Breast epithelium (tissue), 4 donors: ENCODE measurements around the gene ITGB3BP. TPM values are rescaled to one million over a fixed set of nuclear protein-coding genes. Genes with fewer than 3 reads are reported as not detected.

Source experiments
- DNase-seq, 2 donors: peaks; one replicate each; pipeline ENCODE4 v3.0.0-alpha.2; 2019; ENCODE audit warnings: low spot score in 2 of 2
- H3K27ac ChIP-seq, 2 donors: fragments of 200-600 bp; sonication (generic) in 1 of 2; one replicate each; pipeline ENCODE4 v1.5.1; 2016 to 2019; ENCODE audit warnings: mild to moderate bottlenecking in 1 of 2
- H3K27me3 ChIP-seq, 2 donors: fragments of 200-600 bp; sonication (generic) in 1 of 2; one replicate each; pipeline versions ENCODE4 v1.5.1 to v1.6.0; 2017 to 2019; ENCODE audit warnings: control low read depth in 1 of 2, mild to moderate bottlenecking in 1 of 2
- H3K36me3 ChIP-seq: fragments of 200-600 bp; one replicate; pipeline ENCODE4 v1.5.1; 2019
- H3K4me1 ChIP-seq, 2 donors: fragments of 200-600 bp; sonication (generic); one replicate each; pipeline ENCODE4 v1.5.1; 2016 to 2019; ENCODE audit warnings: control low read depth in 1 of 2
- H3K4me3 ChIP-seq, 3 donors: fragments of 200-600 bp; sonication (generic); 1 replicate in 2 of 3; 2 replicates in 1 of 3; pipeline ENCODE4 v1.5.1; 2016 to 2019; ENCODE audit warnings: mild to moderate bottlenecking in 3 of 3, moderate library complexity in 2 of 3
- H3K9me3 ChIP-seq, 2 donors: fragments of 200-600 bp; sonication (generic) in 1 of 2; one replicate each; pipeline ENCODE4 v1.5.1; 2016 to 2019; ENCODE audit warnings: control low read depth in 1 of 2
- CTCF ChIP-seq, 3 donors: fragments of 450-650 bp; IDR thresholded peaks; one replicate each; pipeline ENCODE4 v1.5.1; 2016 to 2017; ENCODE audit warnings: antibody characterized with exemption in 3 of 3, mild to moderate bottlenecking in 3 of 3, moderate library complexity in 3 of 3
- POLR2A ChIP-seq: fragments of 450-650 bp; IDR thresholded peaks from one replicate; pipeline ENCODE4 v1.6.1; 2016; ENCODE audit warnings: antibody characterized with exemption, mild to moderate bottlenecking, moderate library complexity
- POLR2AphosphoS5 ChIP-seq, 3 donors: sonication (generic); formaldehyde crosslinking; IDR thresholded peaks; one replicate each; pipeline ENCODE4 v1.6.1; 2017; ENCODE audit warnings: antibody characterized with exemption in 3 of 3
- intact Hi-C: fragments of 100-400 bp; cut with DNase I; formaldehyde crosslinking; loops from one replicate; pipeline ENCODE4 v1.15.1; 2023; ENCODE audit warnings: low total_unique reads
- total RNA-seq, 3 donors: library from RNA; depleted of rRNA; stranded (reverse); fragments of >200 nt; gene quantifications; one replicate each; pipeline ENCODE4 v1.1.0, GENCODE V29; 2016

The ITGB3BP gene
- total RNA-seq, 3 donors from 2014 or later, result 11.7 to 29.3 (median 18.4) TPM

GRCh38 chr1:63509718-63510117 is 13.3 kb downstream of the ITGB3BP start:
- Histone ChIP-seq H3K27me3 (no peaks in the 10 kb centered on the region), H3K4me3 (no peak overlapping the region), H3K27ac (no peak overlapping the region), H3K36me3 (no peaks in the 10 kb centered on the region), H3K9me3 (no peaks in the 10 kb centered on the region), H3K4me1 (no peaks in the 10 kb centered on the region)
- intact Hi-C loops, result no loop called here
- DNase-seq, result no peak
- TF ChIP-seq POLR2A (no peak), CTCF (IDR thresholded peaks at IDR 0.05) (no peak), POLR2AphosphoS5 (IDR thresholded peaks at IDR 0.05) (no peak)

- no peak for DNase-seq
- Histone ChIP-seq H3K4me3 (no peak overlapping the region), H3K36me3 (no peaks in the 10 kb centered on the region), H3K27me3 (no peaks in the 10 kb centered on the region), H3K27ac (no peak overlapping the region), H3K4me1 (no peaks in the 10 kb centered on the region), H3K9me3 (no peaks in the 10 kb centered on the region)
- TF ChIP-seq POLR2AphosphoS5 (IDR thresholded peaks at IDR 0.05) (no peak), CTCF (IDR thresholded peaks at IDR 0.05) (no peak), POLR2A (no peak)
- intact Hi-C loops, result no loop called here
These were observed 16.2 kb downstream of the ITGB3BP start for GRCh38 chr1:63506782-63507181.

GRCh38 chr1:63501256-63501655 is 21.8 kb downstream of the ITGB3BP start:
- TF ChIP-seq CTCF (IDR thresholded peaks at IDR 0.05), result no peak
- no peak for TF ChIP-seq POLR2A
- TF ChIP-seq POLR2AphosphoS5 (IDR thresholded peaks at IDR 0.05), result no peak

GRCh38 chr1:63498106-63498505 is 24.9 kb downstream of the ITGB3BP start:
- Histone ChIP-seq H3K27me3 (no peaks in the 10 kb centered on the region), H3K27ac (no peak overlapping the region), H3K4me1 (no peaks in the 10 kb centered on the region), H3K36me3 (no peaks in the 10 kb centered on the region), H3K4me3 (no peak overlapping the region), H3K9me3 (peaks cover 0 to 6% of the 10 kb centered on the region in 2 donors)
- intact Hi-C loops, result no loop called here
- TF ChIP-seq POLR2AphosphoS5 (IDR thresholded peaks at IDR 0.05) (no peak), POLR2A (no peak), CTCF (IDR thresholded peaks at IDR 0.05) (no peak)
- no peak for DNase-seq

More at GRCh38 chr1:63501256-63501655, 21.8 kb downstream of the ITGB3BP start:
- no peaks in the 10 kb centered on the region for H3K27me3 ChIP-seq
- DNase-seq, result no peak
- intact Hi-C loops, result no loop called here
- no peaks in the 10 kb centered on the region for H3K36me3 ChIP-seq
- H3K9me3 ChIP-seq, result peaks cover 0 to 6% of the 10 kb centered on the region in 2 donors
- H3K4me3 ChIP-seq, result no peak overlapping the region
- H3K4me1 ChIP-seq, result no peaks in the 10 kb centered on the region
- H3K27ac ChIP-seq, result no peak overlapping the region

- Histone ChIP-seq H3K36me3 (no peaks in the 10 kb centered on the region), H3K9me3 (peaks cover 0 to 6% of the 10 kb centered on the region in 2 donors), H3K4me3 (no peak overlapping the region), H3K4me1 (no peaks in the 10 kb centered on the region), H3K27ac (no peak overlapping the region), H3K27me3 (no peaks in the 10 kb centered on the region)
- intact Hi-C loops, result no loop called here
- no peak for TF ChIP-seq CTCF (IDR thresholded peaks at IDR 0.05)
- TF ChIP-seq POLR2A, result no peak
- TF ChIP-seq POLR2AphosphoS5 (IDR thresholded peaks at IDR 0.05), result no peak
- DNase-seq, result no peak
These were observed 25.4 kb downstream of the ITGB3BP start for GRCh38 chr1:63497577-63497976.
